A549 (cell line): Measurements from ENCODE around the gene SLC24A3. TPM values are rescaled to one million over a fixed set of nuclear protein-coding genes. Genes with fewer than 3 reads are reported as not detected.

Experiments
- ATAC-seq, 2 experiments: fragments of 200-7000 bp in 1 of 2; fragments of >200 bp in 1 of 2; cut with Nextera tagmentation in 1 of 2; cut with Tn5 transposase in 1 of 2; 3 replicates each; pipeline versions ENCODE4 v1.8.0 to v1.9.1; 2018 to 2020; ENCODE audit warnings: mild to moderate bottlenecking in 1 of 2, moderate library complexity in 1 of 2
- CTCF ChIA-PET: fragments of 300-600 bp; sonication (Branson Sonifier 250); formaldehyde crosslinking; extraction: SDS; loops from one replicate; lab custom pipeline; 2021; ENCODE audit warnings: antibody characterized with exemption, inconsistent platforms; lab: Yijun Ruan, JAX
- POLR2A ChIA-PET: fragments of 350-600 bp; formaldehyde crosslinking; extraction: SDS; loops from one replicate; lab custom pipeline; 2021; ENCODE audit warnings: antibody characterized with exemption, inconsistent platforms; lab: Yijun Ruan, JAX
- DNase-seq, 2 experiments: peaks; one replicate each; pipeline versions ENCODE4 v3.0.0 to v3.0.0-alpha.2; 2011 to 2016; ENCODE audit warnings: low read depth in 1 of 2, low spot score in 1 of 2
- FAIRE-seq: peaks from 2 replicates; lab custom pipeline; 2011; peaks lifted over from hg19 to GRCh38; lab: Jason Lieb, UNC
- H3K27ac ChIP-seq, 2 experiments: fragments of >200 bp; sonication (Bioruptor Twin); formaldehyde crosslinking; 3 replicates each; pipeline ENCODE4 v1.5.1; 2016 to 2017
- H3K4me1 ChIP-seq: fragments of >200 bp; sonication (Bioruptor Twin); formaldehyde crosslinking; 3 replicates; pipeline ENCODE4 v1.6.1; 2016
- H3K4me2 ChIP-seq: fragments of >200 bp; sonication (Bioruptor Twin); formaldehyde crosslinking; 3 replicates; pipeline ENCODE4 v1.6.1; 2016
- H3K4me3 ChIP-seq: fragments of >200 bp; sonication (Bioruptor Twin); formaldehyde crosslinking; 3 replicates; pipeline ENCODE4 v1.5.1; 2016
- H3K9me3 ChIP-seq: fragments of >200 bp; sonication (Bioruptor Twin); formaldehyde crosslinking; 3 replicates; pipeline ENCODE4 v1.6.1; 2016
- BHLHE40 ChIP-seq: IDR thresholded peaks from 2 replicates; pipeline ENCODE4 v1.6.1; 2012; ENCODE audit warnings: low read depth, low read length, inconsistent platforms
- CHD2 ChIP-seq: fragments of 150-350 bp; IDR thresholded peaks from 2 replicates; pipeline ENCODE4 v1.6.1; 2014; ENCODE audit warnings: low read length; ENCODE audit not compliant: partially characterized antibody
- E2F6 ChIP-seq: IDR thresholded peaks from 2 replicates; pipeline ENCODE4 v1.6.1; 2012; ENCODE audit warnings: low read depth, borderline replicate concordance
- FOSB ChIP-seq: fragments of 250-450 bp; sonication (Bioruptor Pico); IDR thresholded peaks from 2 replicates; pipeline ENCODE4 v1.5.0; 2020; ENCODE audit warnings: mild to moderate bottlenecking, moderate library complexity
- FOSL2 ChIP-seq, 2 experiments: fragments of 450-650 bp in 1 of 2; fragments of >200 bp in 1 of 2; sonication (Bioruptor Twin) in 1 of 2; formaldehyde crosslinking; IDR thresholded peaks; 2 replicates each; pipeline versions ENCODE4 v1.5.0 to v1.6.1; 2016 to 2020; ENCODE audit warnings: mild to moderate bottlenecking in 1 of 2, moderate library complexity in 1 of 2
- FOXS1 ChIP-seq: fragments of 250-450 bp; sonication (Bioruptor Pico); IDR thresholded peaks from 2 replicates; pipeline ENCODE4 v1.5.0; 2020; ENCODE audit warnings: mild to moderate bottlenecking, moderate library complexity
- HDAC2 ChIP-seq: fragments of 200-600 bp; sonication (generic); IDR thresholded peaks from 2 replicates; pipeline ENCODE4 v1.6.1; 2016
- HOXA7 ChIP-seq: fragments of 250-450 bp; sonication (Bioruptor Pico); IDR thresholded peaks from 2 replicates; pipeline ENCODE4 v1.5.0; 2020; ENCODE audit warnings: mild to moderate bottlenecking, moderate library complexity
- MAZ ChIP-seq: fragments of 150-350 bp; IDR thresholded peaks from 2 replicates; pipeline ENCODE4 v1.6.1; 2014; ENCODE audit warnings: antibody characterized with exemption, low read depth, low read length, borderline replicate concordance
- NPAS2 ChIP-seq: fragments of 250-450 bp; sonication (Bioruptor Pico); IDR thresholded peaks from 2 replicates; pipeline ENCODE4 v1.8.0; 2022; ENCODE audit warnings: mild to moderate bottlenecking, moderate library complexity, borderline replicate concordance
- NR3C1 ChIP-seq: fragments of >200 bp; sonication (Bioruptor Twin); formaldehyde crosslinking; IDR thresholded peaks from 3 replicates; pipeline ENCODE4 v1.6.1; 2017
- POLR2AphosphoS2 ChIP-seq: conservative IDR thresholded peaks from 2 replicates; pipeline ENCODE4 v1.6.1; 2012; ENCODE audit warnings: low read length, improper control_type of control experiment, inconsistent platforms
- RARB ChIP-seq: fragments of 250-450 bp; sonication (Bioruptor Pico); IDR thresholded peaks from 2 replicates; pipeline ENCODE4 v1.8.0; 2021; ENCODE audit warnings: mild to moderate bottlenecking, moderate library complexity
- RCOR1 ChIP-seq: fragments of 150-350 bp; IDR thresholded peaks from 2 replicates; pipeline ENCODE4 v1.6.1; 2014; ENCODE audit warnings: antibody characterized with exemption, low read length, low read depth
- REST ChIP-seq: fragments of 200-600 bp; sonication (generic); IDR thresholded peaks from 2 replicates; pipeline ENCODE4 v1.6.1; 2016; ENCODE audit warnings: antibody characterized with exemption, mild to moderate bottlenecking, moderate library complexity
- SMC3 ChIP-seq: fragments of >200 bp; sonication (Bioruptor Twin); formaldehyde crosslinking; IDR thresholded peaks from 3 replicates; pipeline ENCODE4 v1.6.1; 2018; ENCODE audit warnings: inconsistent platforms
- SREBF2 ChIP-seq: fragments of 450-650 bp; IDR thresholded peaks from 2 replicates; pipeline ENCODE4 v1.6.1; 2014; ENCODE audit warnings: mild to moderate bottlenecking, moderate library complexity
- TFCP2L1 ChIP-seq: fragments of 250-450 bp; sonication (Bioruptor Pico); IDR thresholded peaks from 2 replicates; pipeline ENCODE4 v1.5.0; 2021; ENCODE audit warnings: mild to moderate bottlenecking
- ZNF302 ChIP-seq: fragments of 250-450 bp; sonication (Bioruptor Pico); IDR thresholded peaks from 2 replicates; pipeline ENCODE4 v1.9.0; 2021; ENCODE audit warnings: inconsistent platforms, mild to moderate bottlenecking, moderate library complexity
- ZSCAN20 ChIP-seq: fragments of 250-450 bp; sonication (Bioruptor Pico); IDR thresholded peaks from 2 replicates; pipeline ENCODE4 v1.8.0; 2022; ENCODE audit warnings: mild to moderate bottlenecking, moderate library complexity
- WGBS: methylation state at CpG from one replicate; pipeline ENCODE4 v1.1.6; 2017; ENCODE audit errors: missing lambda C conversion rate; 5-methylcytosine and 5-hydroxymethylcytosine counted together
- polyA plus RNA-seq, 4 experiments: library from polyadenylated mRNA; depleted of rRNA in 3 of 4; stranded (reverse); fragments of >200 nt; fragmentation: RNase III in 1 of 4; extraction: RNeasy Plus Mini Kit Qiagen cat#74134 plus additional on column Dnase treatment in 1 of 4; gene quantifications; 2 replicates in 3 of 4; 3 replicates in 1 of 4; pipeline ENCODE4 v1.2.3, GENCODE V29; 2011 to 2017
- TF ChIP-seq, protein P1 (sequence below): fragments of 450-650 bp; IDR thresholded peaks from 2 replicates; pipeline ENCODE4 v1.6.1; 2014; ENCODE audit warnings: antibody characterized with exemption
- TF ChIP-seq, protein P2 (sequence below): IDR thresholded peaks from 2 replicates; pipeline ENCODE4 v1.6.1; 2012

Gene SLC24A3
- polyA plus RNA-seq, 2 of the 4 experiments (the other 2 are of a cell fraction) = 0.08 TPM; not detected in 1

DNA sequence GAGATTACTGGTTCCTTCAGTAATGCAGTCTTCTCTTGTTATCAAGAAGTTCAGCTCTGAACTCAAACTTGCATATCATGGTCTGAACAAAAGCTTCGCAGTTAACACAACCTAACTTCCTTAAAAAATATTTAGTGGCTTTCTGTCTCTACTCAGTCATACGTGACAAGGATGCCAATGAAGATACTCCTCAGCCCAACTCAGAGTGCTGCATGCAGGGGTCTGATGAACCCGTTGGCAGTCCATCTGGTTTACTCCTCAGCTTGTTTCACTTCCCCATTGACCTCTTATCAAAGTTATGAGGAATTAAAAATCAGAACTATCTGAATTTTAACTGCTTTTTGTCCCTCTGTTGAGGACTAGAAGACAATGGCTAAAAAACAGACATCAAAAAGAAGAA lies 489.0 kb downstream of the SLC24A3 start (continued):
- no peak for TF ChIP-seq NR3C1

GRCh38 chr20:19706463-19706862 lies 494.0 kb downstream of the SLC24A3 start:
- no peak for TF ChIP-seq ZNF302 (CRISPR knock-in tag)
- no peak for TF ChIP-seq MAZ
- no peak for TF ChIP-seq ZSCAN20 (CRISPR knock-in tag)
- TF ChIP-seq FOXS1 (CRISPR knock-in tag) = no peak
- no peak for TF ChIP-seq FOSL2 (IDR thresholded peaks at IDR 0.05)
- TF ChIP-seq FOSL2 (CRISPR knock-in tag; IDR thresholded peaks at IDR 0.05) = no peak
- TF ChIP-seq, protein P1, sequence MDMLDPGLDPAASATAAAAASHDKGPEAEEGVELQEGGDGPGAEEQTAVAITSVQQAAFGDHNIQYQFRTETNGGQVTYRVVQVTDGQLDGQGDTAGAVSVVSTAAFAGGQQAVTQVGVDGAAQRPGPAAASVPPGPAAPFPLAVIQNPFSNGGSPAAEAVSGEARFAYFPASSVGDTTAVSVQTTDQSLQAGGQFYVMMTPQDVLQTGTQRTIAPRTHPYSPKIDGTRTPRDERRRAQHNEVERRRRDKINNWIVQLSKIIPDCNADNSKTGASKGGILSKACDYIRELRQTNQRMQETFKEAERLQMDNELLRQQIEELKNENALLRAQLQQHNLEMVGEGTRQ = no peak
- no peak for TF ChIP-seq REST
- TF ChIP-seq SREBF2 = no peak
- no peak for TF ChIP-seq BHLHE40
- TF ChIP-seq CHD2 = no peak
- TF ChIP-seq RCOR1 = no peak
- no peak for TF ChIP-seq HOXA7
- TF ChIP-seq FOSB = no peak
- TF ChIP-seq POLR2AphosphoS2 = no peak
- FAIRE-seq (no peak), ATAC-seq (no peak), DNase-seq (no peak)
- ChIA-PET POLR2A (interaction anchor here (1.2 kb wide), 1 partner anchor 52 kb away, joined by 3 read pairs; the partner anchor contains the start of gene RIN2), CTCF (interaction anchor here (1.0 to 5.5 kb wide), 6 partner anchors 9 to 315 kb away, joined by 3 to 22 read pairs (median 4); no protein-coding TSS in a partner anchor)
- H3K27ac ChIP-seq = no peak overlapping the region
- WGBS = 71% methylated on average over 4 of the region's 4 CpGs
- no peak overlapping the region for H3K4me3 ChIP-seq
- H3K4me2 ChIP-seq = no peak overlapping the region
- peaks cover 18% of the 10 kb centered on the region for H3K4me1 ChIP-seq
- peaks cover 10% of the 10 kb centered on the region; the same call in 2 of the 3 replicates for H3K9me3 ChIP-seq

DNA sequence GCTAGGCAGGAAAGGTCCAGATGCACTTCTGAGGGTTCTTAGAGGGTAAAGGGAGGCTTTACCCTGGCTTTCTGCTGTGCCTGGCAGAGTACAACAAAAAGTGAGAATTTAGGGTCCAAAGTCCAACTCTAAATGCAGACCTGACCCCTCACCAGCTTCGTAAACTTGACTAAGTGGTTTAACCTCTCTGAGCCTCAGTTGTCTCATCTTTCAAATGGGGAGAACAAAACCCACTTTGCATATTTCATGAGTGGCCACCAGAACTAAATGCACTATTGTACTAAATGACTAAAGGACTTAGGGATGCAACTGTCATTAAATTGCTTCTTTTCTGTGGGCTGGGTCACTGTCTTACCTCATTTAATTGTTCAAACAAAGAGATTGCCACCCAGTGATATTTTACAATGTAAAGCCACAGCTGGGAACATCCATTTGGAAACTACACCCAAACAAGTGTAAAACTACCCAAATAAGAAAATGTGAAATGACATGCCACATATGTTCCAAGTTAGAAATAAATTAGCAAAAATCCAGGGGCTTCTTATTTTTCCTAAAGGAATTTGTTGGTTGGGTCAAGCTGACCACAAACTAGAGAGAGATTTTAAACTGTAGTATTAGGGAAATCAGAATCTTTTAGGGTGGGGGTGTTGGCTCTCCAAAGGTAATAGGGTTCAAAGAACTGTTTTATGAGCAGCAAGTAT lies 497.3 kb downstream of the SLC24A3 start:
- TF ChIP-seq NPAS2 (CRISPR knock-in tag) = no peak
- TF ChIP-seq, protein P2, sequence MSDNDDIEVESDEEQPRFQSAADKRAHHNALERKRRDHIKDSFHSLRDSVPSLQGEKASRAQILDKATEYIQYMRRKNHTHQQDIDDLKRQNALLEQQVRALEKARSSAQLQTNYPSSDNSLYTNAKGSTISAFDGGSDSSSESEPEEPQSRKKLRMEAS = no peak
- TF ChIP-seq POLR2AphosphoS2 = no peak
- no peak for TF ChIP-seq NR3C1
- no peak for TF ChIP-seq E2F6
- TF ChIP-seq HDAC2 = no peak
- no peak for TF ChIP-seq TFCP2L1 (CRISPR knock-in tag)
- TF ChIP-seq SMC3 = no peak
- TF ChIP-seq RARB = no peak
- Histone ChIP-seq H3K4me3 (no peak overlapping the region), H3K4me2 (peak overlapping the region; percentile 55), H3K27ac (peak overlapping the region; percentile 20 to 47; a peak in 2 of 6 replicates), H3K9me3 (no peaks in the 10 kb centered on the region), H3K4me1 (peaks cover 18% of the 10 kb centered on the region)
- FAIRE-seq = no peak
- POLR2A ChIA-PET = no interaction called here
- WGBS = 71% methylated on average over 1 of the region's 1 CpG
- no peak for DNase-seq
- ATAC-seq = no peak
- CTCF ChIA-PET = interaction anchor here (0.9 to 1.1 kb wide), 2 partner anchors 10 to 307 kb away, joined by 3 to 4 read pairs; partner anchors contain the start of gene NAA20
